GM13977 (cell line): ENCODE results near the gene PROCR.
A peak's percentile ranks its signal among the peaks of the same experiment; 100 is the strongest.

Experiments used
- DNase-seq: peaks from one replicate; pipeline ENCODE4 v3.0.0; 2012; ENCODE audit warnings: low spot score
- CTCF ChIP-seq: IDR thresholded peaks from 2 replicates; pipeline ENCODE4 v1.5.1; 2012; ENCODE audit warnings: mild to moderate bottlenecking, control low read depth; ENCODE audit not compliant: insufficient read depth; ENCODE audit errors: extremely low read depth, missing control alignments
- in situ Hi-C: fragments of 300-500 bp; cut with MboI; formaldehyde crosslinking; loops from one replicate; pipeline ENCODE4 v1.12.0; 2022; ENCODE audit warnings: low sequenced_read_pairs, low pct_unique_long_range_greater_than_20kb, mixed read lengths, inconsistent platforms; ENCODE audit not compliant: unreplicated experiment

PROCR gene

GRCh38 chr20:35133735-35134134 lies 38.1 kb upstream of the PROCR start:
- in situ Hi-C loops, result no loop called here

GRCh38 chr20:35134472-35134871 lies 37.4 kb upstream of the PROCR start:
- in situ Hi-C loops, result no loop called here
- DNase-seq, result no peak
- TF ChIP-seq CTCF, result no peak

More at GRCh38 chr20:35133735-35134134, 38.1 kb upstream of the PROCR start:
- no peak for TF ChIP-seq CTCF
- DNase-seq, result no peak

GRCh38 chr20:35134880-35135279 lies 37.0 kb upstream of the PROCR start:
- no peak for DNase-seq
- TF ChIP-seq CTCF, result no peak
- in situ Hi-C loops, result no loop called here

- no peak for DNase-seq
- in situ Hi-C loops, result no loop called here
- no peak for TF ChIP-seq CTCF
These were observed 35.8 kb upstream of the PROCR start for GRCh38 chr20:35135867-35136586.

GRCh38 chr20:35144694-35145093 lies 27.2 kb upstream of the PROCR start:
- DNase-seq, result peak; percentile 42
- in situ Hi-C loops, result no loop called here
- peak; percentile 3 for TF ChIP-seq CTCF

- peak; percentile 69 for TF ChIP-seq CTCF
- peak; percentile 71 for DNase-seq
- in situ Hi-C loops, result no loop called here
These were observed 26.7 kb upstream of the PROCR start for GRCh38 chr20:35145141-35145564.
